HepG2 (cell line): Measurements from ENCODE around the gene CD109.

Experiments
- PLRG1 ChIP-seq: fragments of 450-650 bp; conservative IDR thresholded peaks from 2 replicates; pipeline ENCODE4 v1.6.1; 2016
- REL ChIP-seq: sonication (generic); formaldehyde crosslinking; conservative IDR thresholded peaks from 2 replicates; pipeline ENCODE4 v1.8.0; 2022; ENCODE audit warnings: mild to moderate bottlenecking, missing genetic modification reagents, moderate library complexity
- ZNF138 ChIP-seq: sonication (generic); formaldehyde crosslinking; IDR thresholded peaks from 2 replicates; pipeline ENCODE4 v1.5.0; 2020; ENCODE audit warnings: mild to moderate bottlenecking, low read depth, missing genetic modification reagents
- TF ChIP-seq, protein P1 (sequence below): sonication (generic); formaldehyde crosslinking; IDR thresholded peaks from 2 replicates; pipeline ENCODE4 v1.5.0; 2020; ENCODE audit warnings: missing genetic modification reagents

DNA sequence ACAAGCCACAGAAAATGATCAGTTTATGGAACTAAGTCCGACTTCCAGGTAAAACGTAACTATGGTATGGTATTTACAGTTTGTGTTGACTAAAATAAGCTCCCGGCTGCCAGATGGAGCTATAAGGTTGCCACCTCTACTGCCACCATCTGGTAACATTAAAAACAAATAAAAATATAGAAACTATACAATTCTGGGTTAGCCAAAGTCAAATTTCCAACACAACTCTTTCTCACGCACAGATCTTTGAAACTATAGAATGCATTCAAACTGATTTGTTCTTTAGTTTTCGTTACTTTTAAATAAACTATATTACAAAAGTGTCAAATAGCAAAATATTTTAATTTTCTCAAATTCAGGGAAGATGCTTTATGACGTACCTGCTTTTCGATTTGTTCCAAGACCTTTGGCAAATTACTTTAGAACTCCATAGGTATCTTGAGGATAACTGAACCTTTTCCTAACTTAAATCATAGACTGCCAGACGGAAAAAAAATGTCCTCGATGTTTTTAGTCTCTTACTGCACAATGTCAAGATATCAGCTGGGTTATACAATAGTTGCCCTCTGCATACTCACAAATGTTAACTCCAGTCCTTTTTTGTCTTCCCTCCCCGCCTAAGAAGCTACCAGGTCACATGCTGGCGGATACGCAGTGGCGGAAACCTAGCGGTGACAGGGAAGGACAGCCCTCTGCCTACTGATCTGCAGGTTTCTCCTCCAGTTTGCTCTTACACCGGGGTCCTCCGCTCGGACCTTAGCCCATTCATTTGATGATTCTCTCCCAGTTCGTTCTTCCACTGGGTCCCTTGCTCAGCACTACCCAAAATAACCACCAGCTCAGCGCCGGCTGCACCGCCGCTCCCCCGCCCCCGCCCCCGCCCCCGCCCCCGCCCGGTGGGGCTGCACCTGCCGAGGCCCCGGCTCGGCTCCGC, 43.1 kb upstream of the CD109 start:
- TF ChIP-seq, protein P1, sequence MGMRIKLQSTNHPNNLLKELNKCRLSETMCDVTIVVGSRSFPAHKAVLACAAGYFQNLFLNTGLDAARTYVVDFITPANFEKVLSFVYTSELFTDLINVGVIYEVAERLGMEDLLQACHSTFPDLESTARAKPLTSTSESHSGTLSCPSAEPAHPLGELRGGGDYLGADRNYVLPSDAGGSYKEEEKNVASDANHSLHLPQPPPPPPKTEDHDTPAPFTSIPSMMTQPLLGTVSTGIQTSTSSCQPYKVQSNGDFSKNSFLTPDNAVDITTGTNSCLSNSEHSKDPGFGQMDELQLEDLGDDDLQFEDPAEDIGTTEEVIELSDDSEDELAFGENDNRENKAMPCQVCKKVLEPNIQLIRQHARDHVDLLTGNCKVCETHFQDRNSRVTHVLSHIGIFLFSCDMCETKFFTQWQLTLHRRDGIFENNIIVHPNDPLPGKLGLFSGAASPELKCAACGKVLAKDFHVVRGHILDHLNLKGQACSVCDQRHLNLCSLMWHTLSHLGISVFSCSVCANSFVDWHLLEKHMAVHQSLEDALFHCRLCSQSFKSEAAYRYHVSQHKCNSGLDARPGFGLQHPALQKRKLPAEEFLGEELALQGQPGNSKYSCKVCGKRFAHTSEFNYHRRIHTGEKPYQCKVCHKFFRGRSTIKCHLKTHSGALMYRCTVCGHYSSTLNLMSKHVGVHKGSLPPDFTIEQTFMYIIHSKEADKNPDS (CRISPR knock-in tag): no peak
- TF ChIP-seq REL (CRISPR knock-in tag): no peak
- no peak for TF ChIP-seq PLRG1
- no peak; the same call in 1 of the 2 replicates for TF ChIP-seq ZNF138 (CRISPR knock-in tag)
